H9 (cell line): Measurements from ENCODE around the gene DDIT4. TPM values are rescaled to one million over a fixed set of nuclear protein-coding genes. Genes with fewer than 3 reads are reported as not detected.

Experiments
- DNase-seq: peaks from one replicate; pipeline ENCODE4 v3.0.0-alpha.2; 2017
- H2AFZ ChIP-seq: one replicate; pipeline ENCODE4 v1.6.1; 2013; ENCODE audit warnings: mild to moderate bottlenecking, low read length, control low read depth, moderate library complexity
- H2AK5ac ChIP-seq: 2 replicates; pipeline ENCODE4 v1.6.1; 2013; ENCODE audit warnings: low read length, control low read depth, mixed read lengths; ENCODE audit not compliant: insufficient read length
- H2BK120ac ChIP-seq: one replicate; pipeline ENCODE4 v1.6.1; 2013; ENCODE audit warnings: low read depth, mild to moderate bottlenecking, low read length, control low read depth, inconsistent platforms; ENCODE audit not compliant: poor library complexity, severe bottlenecking
- H2BK12ac ChIP-seq: 2 replicates; pipeline ENCODE4 v1.6.1; 2013; ENCODE audit warnings: low read length, control low read depth, mixed read lengths, low read depth; ENCODE audit not compliant: insufficient read length
- H2BK15ac ChIP-seq: 2 replicates; pipeline ENCODE4 v1.6.1; 2013; ENCODE audit warnings: low read depth, low read length, control low read depth
- H2BK20ac ChIP-seq: one replicate; pipeline ENCODE4 v1.6.1; 2013; ENCODE audit warnings: low read depth, mild to moderate bottlenecking, low read length, control low read depth, inconsistent platforms; ENCODE audit not compliant: poor library complexity, severe bottlenecking
- H2BK5ac ChIP-seq: 2 replicates; pipeline ENCODE4 v1.6.1; 2013; ENCODE audit warnings: low read length, control low read depth, mixed read lengths; ENCODE audit not compliant: insufficient read length
- H3K14ac ChIP-seq: 2 replicates; pipeline ENCODE4 v1.6.1; 2013; ENCODE audit warnings: low read length, control low read depth; ENCODE audit not compliant: insufficient read depth
- H3K18ac ChIP-seq: 2 replicates; pipeline ENCODE4 v1.6.1; 2013; ENCODE audit warnings: low read depth, mild to moderate bottlenecking, mixed read lengths, low read length, control low read depth; ENCODE audit not compliant: insufficient read length
- H3K23ac ChIP-seq: 2 replicates; pipeline ENCODE4 v1.6.1; 2013; ENCODE audit warnings: low read length, control low read depth, mixed read lengths, low read depth; ENCODE audit not compliant: insufficient read length
- H3K23me2 ChIP-seq: 2 replicates; pipeline ENCODE4 v1.6.1; 2013; ENCODE audit warnings: low read depth, mild to moderate bottlenecking, mixed read lengths, low read length, control low read depth; ENCODE audit not compliant: insufficient read length, poor library complexity, severe bottlenecking
- H3K27ac ChIP-seq: 2 replicates; pipeline ENCODE4 v1.5.1; 2013; ENCODE audit warnings: low read length, control low read depth, mixed read lengths, low read depth; ENCODE audit not compliant: insufficient read length
- H3K27me3 ChIP-seq: 2 replicates; pipeline ENCODE4 v1.6.1; 2013; ENCODE audit warnings: low read length, control low read depth, inconsistent platforms; ENCODE audit not compliant: insufficient read depth
- H3K4ac ChIP-seq: 2 replicates; pipeline ENCODE4 v1.6.1; 2013; ENCODE audit warnings: low read depth, mild to moderate bottlenecking, control low read depth, inconsistent platforms, low read length, moderate library complexity
- H3K4me1 ChIP-seq: 2 replicates; pipeline ENCODE4 v1.6.1; 2013; ENCODE audit warnings: low read length, control low read depth, inconsistent platforms; ENCODE audit not compliant: insufficient read depth
- H3K4me2 ChIP-seq: 2 replicates; pipeline ENCODE4 v1.6.1; 2013; ENCODE audit warnings: low read length, control low read depth, mixed read lengths; ENCODE audit not compliant: insufficient read length, insufficient read depth
- H3K56ac ChIP-seq: 2 replicates; pipeline ENCODE4 v1.6.1; 2013; ENCODE audit warnings: low read depth, mild to moderate bottlenecking, mixed read lengths, low read length, control low read depth; ENCODE audit not compliant: insufficient read length
- H3K79me1 ChIP-seq: 2 replicates; pipeline ENCODE4 v1.6.1; 2013; ENCODE audit warnings: low read depth, mild to moderate bottlenecking, moderate library complexity, low read length, control low read depth, inconsistent platforms; ENCODE audit not compliant: insufficient read depth, poor library complexity, severe bottlenecking
- H3K79me2 ChIP-seq: 2 replicates; pipeline ENCODE4 v1.6.1; 2013; ENCODE audit warnings: low read length, control low read depth, inconsistent platforms; ENCODE audit not compliant: insufficient read depth
- H3K9ac ChIP-seq: 2 replicates; pipeline ENCODE4 v1.6.1; 2013; ENCODE audit warnings: low read length, control low read depth, mixed read lengths; ENCODE audit not compliant: insufficient read length; ENCODE audit errors: extremely low read depth
- H3K9me3 ChIP-seq: one replicate; pipeline ENCODE4 v1.6.1; 2013; ENCODE audit warnings: low read depth, low read length, inconsistent platforms; ENCODE audit not compliant: control insufficient read depth
- H3T11ph ChIP-seq: one replicate; pipeline ENCODE4 v1.6.1; 2013; ENCODE audit warnings: mild to moderate bottlenecking, low read length, control low read depth, inconsistent platforms
- H4K20me1 ChIP-seq: one replicate; pipeline ENCODE4 v1.6.1; 2013; ENCODE audit not compliant: control insufficient read depth, insufficient read length, insufficient read depth
- H4K5ac ChIP-seq: 2 replicates; pipeline ENCODE4 v1.6.1; 2013; ENCODE audit warnings: low read depth, mild to moderate bottlenecking, mixed read lengths, low read length, control low read depth; ENCODE audit not compliant: insufficient read length
- H4K8ac ChIP-seq: replicated peaks from 2 replicates; pipeline ENCODE4 v1.6.1; 2013; ENCODE audit warnings: low read length, control low read depth, mixed read lengths, low read depth; ENCODE audit not compliant: insufficient read length
- H4K91ac ChIP-seq: 2 replicates; pipeline ENCODE4 v1.6.1; 2013; ENCODE audit warnings: low read depth, mild to moderate bottlenecking, moderate library complexity, mixed read lengths, low read length, control low read depth; ENCODE audit not compliant: insufficient read length
- H3K27ac Mint-ChIP-seq, 3 experiments: 2 replicates in 2 of 3; 3 replicates in 1 of 3; pipeline ENCODE4 v1.8.0; 2020 to 2021; ENCODE audit warnings: mixed read lengths in 3 of 3, mild to moderate bottlenecking in 1 of 3, moderate library complexity in 1 of 3
- H3K27me3 Mint-ChIP-seq: 2 replicates; pipeline ENCODE4 v1.8.0; 2021; ENCODE audit warnings: low read depth, mild to moderate bottlenecking, moderate library complexity, mixed read lengths
- H3K36me3 Mint-ChIP-seq, 3 experiments: 2 replicates in 2 of 3; 3 replicates in 1 of 3; pipeline ENCODE4 v1.8.0; 2020 to 2021; ENCODE audit warnings: low read depth in 3 of 3, mixed read lengths in 3 of 3; ENCODE audit not compliant: insufficient read depth in 1 of 3
- H3K4me1 Mint-ChIP-seq, 2 experiments: 2 replicates each; pipeline ENCODE4 v1.8.0; 2020; ENCODE audit warnings: mixed read lengths in 2 of 2
- H3K4me3 Mint-ChIP-seq, 2 experiments: 2 replicates in 1 of 2; 3 replicates in 1 of 2; pipeline ENCODE4 v1.8.0; 2020 to 2021; ENCODE audit warnings: mild to moderate bottlenecking in 2 of 2, mixed read lengths in 2 of 2, moderate library complexity in 1 of 2
- H3K9me3 Mint-ChIP-seq, 2 experiments: 2 replicates in 1 of 2; 3 replicates in 1 of 2; pipeline ENCODE4 v1.8.0; 2020; ENCODE audit warnings: mild to moderate bottlenecking in 2 of 2, mixed read lengths in 2 of 2, moderate library complexity in 1 of 2
- WGBS: extraction: QIAGEN DNeasy Blood & Tissue Kit; methylation state at CpG from one replicate; pipeline ENCODE4 v1.1.7; 2013; ENCODE audit warnings: missing lambda C conversion rate, low lambda C conversion rate, mixed read lengths; ENCODE audit not compliant: insufficient read length; ENCODE audit errors: extremely low coverage; 5-methylcytosine and 5-hydroxymethylcytosine counted together
- total RNA-seq: library from RNA; stranded (reverse); gene quantifications from 2 replicates; pipeline ENCODE4 v1.2.1, GENCODE V29; 2021
- TF ChIP-seq, protein P1 (sequence below): fragments of 200-600 bp; sonication (generic); conservative IDR thresholded peaks from 3 replicates; pipeline ENCODE4 v1.8.0; 2021; ENCODE audit warnings: antibody characterized with exemption, mild to moderate bottlenecking

DDIT4 gene
- total RNA-seq, 1 experiment from 2014 or later, result 84.0 TPM

DNA sequence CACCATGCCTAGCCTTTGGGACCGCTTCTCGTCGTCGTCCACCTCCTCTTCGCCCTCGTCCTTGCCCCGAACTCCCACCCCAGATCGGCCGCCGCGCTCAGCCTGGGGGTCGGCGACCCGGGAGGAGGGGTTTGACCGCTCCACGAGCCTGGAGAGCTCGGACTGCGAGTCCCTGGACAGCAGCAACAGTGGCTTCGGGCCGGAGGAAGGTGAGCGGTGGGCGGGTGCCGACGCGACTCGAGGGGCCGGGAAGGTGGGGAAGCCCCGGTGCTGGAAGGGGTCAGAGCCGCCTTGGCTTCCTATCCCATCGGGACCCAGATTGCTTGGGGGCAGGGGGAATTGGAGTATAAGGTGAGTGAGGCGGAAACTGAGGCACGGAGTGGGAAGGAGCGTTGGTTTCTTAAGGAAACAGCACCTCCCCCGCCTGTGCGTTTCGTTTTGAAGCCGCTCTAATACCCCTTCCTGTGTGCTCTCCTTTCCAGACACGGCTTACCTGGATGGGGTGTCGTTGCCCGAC is 547 bp downstream of the DDIT4 start:
- H2AFZ ChIP-seq, result no peak overlapping the region
- WGBS, result no CpG with 5 or more reads among the region's 40 CpGs
- H4K8ac ChIP-seq, result no peak overlapping the region

More for the DNA sequence above, 547 bp downstream of the DDIT4 start:
- Histone ChIP-seq H3K79me1 (no peaks in the 10 kb centered on the region), H3K23ac (no peak overlapping the region), H2BK12ac (no peak overlapping the region), H3K18ac (peak overlapping the region; percentile 43), H3K27ac (no peak overlapping the region), H3K9ac (peak overlapping the region; percentile 60), H3K4ac (no peak overlapping the region), H3K14ac (peak overlapping the region; percentile 28), H3K4me1 (peaks cover 2% of the 10 kb centered on the region; the same call in 1 of the 2 replicates), H2BK15ac (no peak overlapping the region), H3K56ac (no peak overlapping the region), H3K4me2 (peak overlapping the region; percentile 75), H2AK5ac (no peak overlapping the region), H2BK20ac (no peak overlapping the region), H4K91ac (no peak overlapping the region), H3K9me3 (no peaks in the 10 kb centered on the region), H3K27me3 (no peaks in the 10 kb centered on the region), H2BK5ac (no peak overlapping the region), H2BK120ac (no peak overlapping the region), H4K5ac (no peak overlapping the region), H3K79me2 (no peaks in the 10 kb centered on the region; the same call in 1 of the 2 replicates), H3T11ph (no peak overlapping the region), H3K23me2 (peaks cover 25% of the 10 kb centered on the region), H4K20me1 (no peaks in the 10 kb centered on the region)
- TF ChIP-seq, protein P1, sequence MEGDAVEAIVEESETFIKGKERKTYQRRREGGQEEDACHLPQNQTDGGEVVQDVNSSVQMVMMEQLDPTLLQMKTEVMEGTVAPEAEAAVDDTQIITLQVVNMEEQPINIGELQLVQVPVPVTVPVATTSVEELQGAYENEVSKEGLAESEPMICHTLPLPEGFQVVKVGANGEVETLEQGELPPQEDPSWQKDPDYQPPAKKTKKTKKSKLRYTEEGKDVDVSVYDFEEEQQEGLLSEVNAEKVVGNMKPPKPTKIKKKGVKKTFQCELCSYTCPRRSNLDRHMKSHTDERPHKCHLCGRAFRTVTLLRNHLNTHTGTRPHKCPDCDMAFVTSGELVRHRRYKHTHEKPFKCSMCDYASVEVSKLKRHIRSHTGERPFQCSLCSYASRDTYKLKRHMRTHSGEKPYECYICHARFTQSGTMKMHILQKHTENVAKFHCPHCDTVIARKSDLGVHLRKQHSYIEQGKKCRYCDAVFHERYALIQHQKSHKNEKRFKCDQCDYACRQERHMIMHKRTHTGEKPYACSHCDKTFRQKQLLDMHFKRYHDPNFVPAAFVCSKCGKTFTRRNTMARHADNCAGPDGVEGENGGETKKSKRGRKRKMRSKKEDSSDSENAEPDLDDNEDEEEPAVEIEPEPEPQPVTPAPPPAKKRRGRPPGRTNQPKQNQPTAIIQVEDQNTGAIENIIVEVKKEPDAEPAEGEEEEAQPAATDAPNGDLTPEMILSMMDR, result no peak
- peaks cover 4% of the 10 kb centered on the region for H3K27me3 Mint-ChIP-seq
- H3K36me3 Mint-ChIP-seq, result peaks cover 11 to 24% (median 20%) of the 10 kb centered on the region in 3 experiments
- H3K9me3 Mint-ChIP-seq, result peaks cover 0 to 5% of the 10 kb centered on the region in 2 experiments; a peak in 1 of 5 replicates
- peak overlapping the region; percentile 87 to 95 for H3K4me3 Mint-ChIP-seq
- H3K4me1 Mint-ChIP-seq, result peaks cover 46 to 47% of the 10 kb centered on the region in 2 experiments
- H3K27ac Mint-ChIP-seq, result peak overlapping the region; percentile 92 to 94 (median 93); a peak in 5 of 7 replicates
- no peak for DNase-seq
